Fibroblast of peridontal ligament (primary cell): ENCODE measurements around the gene RETSAT.
"Not testable (repeated sequence)": the region's sequence is repeated elsewhere in the genome, so short reads cannot be mapped to it uniquely, and the experiment has no call there.

ENCODE experiments used
- DNase-seq: peaks from one replicate; pipeline ENCODE4 v3.0.0-alpha.2; 2010; ENCODE audit errors: extremely low read depth

Gene RETSAT

GRCh38 chr2:85354286-85355072 lies at the start of gene RETSAT, which contains the start of gene ELMOD3:
Gene RETSAT, minus strand, starts transcription at chr2:85354528. Its CDS starts 21 bp downstream, at chr2:85354507.
Gene ELMOD3, plus strand, starts transcription at chr2:85354769. Its CDS starts 2,430 bp downstream, at chr2:85357199.
- peak; percentile 100 for DNase-seq

GRCh38 chr2:85401844-85402243 lies 47.5 kb upstream of the RETSAT start:
- no peak for DNase-seq

- no peak for DNase-seq
Observed at GRCh38 chr2:85401464-85401805, 47.1 kb upstream of the RETSAT start.

- DNase-seq, result no peak
Observed at GRCh38 chr2:85400541-85401463, 46.5 kb upstream of the RETSAT start.

- no peak for DNase-seq
Observed at GRCh38 chr2:85400023-85400422, 45.7 kb upstream of the RETSAT start.

GRCh38 chr2:85399183-85399455 lies 44.8 kb upstream of the RETSAT start:
- DNase-seq, result no peak

GRCh38 chr2:85398426-85399182 lies 44.3 kb upstream of the RETSAT start:
- no peak for DNase-seq

- DNase-seq, result no peak
Observed at GRCh38 chr2:85397925-85398331, 43.6 kb upstream of the RETSAT start.

GRCh38 chr2:85396531-85397470 lies 42.5 kb upstream of the RETSAT start:
- no peak for DNase-seq

- no peak for DNase-seq
Observed at GRCh38 chr2:85395912-85396475, 41.7 kb upstream of the RETSAT start.

GRCh38 chr2:85394976-85395375 lies 40.6 kb upstream of the RETSAT start:
- DNase-seq, result no peak

GRCh38 chr2:85394261-85394681 lies 39.9 kb upstream of the RETSAT start:
- no peak for DNase-seq

GRCh38 chr2:85393836-85394235 lies 39.5 kb upstream of the RETSAT start:
- DNase-seq, result peak; percentile 55

GRCh38 chr2:85390941-85391669 lies 36.8 kb upstream of the RETSAT start:
- peak; percentile 25 for DNase-seq

GRCh38 chr2:85388878-85389538 lies 34.7 kb upstream of the RETSAT start:
- no peak for DNase-seq

GRCh38 chr2:85387754-85388153 lies 33.4 kb upstream of the RETSAT start:
- no peak for DNase-seq

- no peak for DNase-seq
Observed at GRCh38 chr2:85385746-85386145, 31.4 kb upstream of the RETSAT start.

- no peak for DNase-seq
Observed at GRCh38 chr2:85383850-85384249, 29.5 kb upstream of the RETSAT start.

GRCh38 chr2:85383151-85383550 lies 28.8 kb upstream of the RETSAT start:
- DNase-seq, result not testable (repeated sequence)
